ENCODE data around the gene MLH3.

Gene MLH3

GRCh38 chr14:74981833-74982232 is 69.4 kb downstream of the MLH3 start:
- no peak for DNase-seq

- DNase-seq, result no peak
These were observed 69.8 kb downstream of the MLH3 start for GRCh38 chr14:74981462-74981782.

GRCh38 chr14:74980731-74981461 is 70.4 kb downstream of the MLH3 start:
- DNase-seq, result peak; percentile 89

DNA sequence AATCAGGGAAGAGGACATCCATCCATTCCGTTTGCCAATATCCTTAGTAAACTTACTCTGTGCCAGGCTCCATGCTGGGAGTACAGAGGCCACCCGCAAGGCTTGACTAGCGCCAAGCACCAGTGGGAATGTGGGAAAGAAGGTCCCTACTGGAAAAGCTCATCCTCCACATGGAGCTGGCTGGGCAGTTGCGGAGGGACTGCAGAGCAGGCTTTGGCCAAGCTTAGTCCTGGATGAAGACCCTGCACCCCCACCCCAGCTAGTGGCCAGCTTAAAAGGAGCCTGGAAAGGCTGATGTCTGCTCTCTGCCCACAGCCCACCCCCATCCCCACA is 70.9 kb downstream of the MLH3 start:
- no peak for DNase-seq

DNA sequence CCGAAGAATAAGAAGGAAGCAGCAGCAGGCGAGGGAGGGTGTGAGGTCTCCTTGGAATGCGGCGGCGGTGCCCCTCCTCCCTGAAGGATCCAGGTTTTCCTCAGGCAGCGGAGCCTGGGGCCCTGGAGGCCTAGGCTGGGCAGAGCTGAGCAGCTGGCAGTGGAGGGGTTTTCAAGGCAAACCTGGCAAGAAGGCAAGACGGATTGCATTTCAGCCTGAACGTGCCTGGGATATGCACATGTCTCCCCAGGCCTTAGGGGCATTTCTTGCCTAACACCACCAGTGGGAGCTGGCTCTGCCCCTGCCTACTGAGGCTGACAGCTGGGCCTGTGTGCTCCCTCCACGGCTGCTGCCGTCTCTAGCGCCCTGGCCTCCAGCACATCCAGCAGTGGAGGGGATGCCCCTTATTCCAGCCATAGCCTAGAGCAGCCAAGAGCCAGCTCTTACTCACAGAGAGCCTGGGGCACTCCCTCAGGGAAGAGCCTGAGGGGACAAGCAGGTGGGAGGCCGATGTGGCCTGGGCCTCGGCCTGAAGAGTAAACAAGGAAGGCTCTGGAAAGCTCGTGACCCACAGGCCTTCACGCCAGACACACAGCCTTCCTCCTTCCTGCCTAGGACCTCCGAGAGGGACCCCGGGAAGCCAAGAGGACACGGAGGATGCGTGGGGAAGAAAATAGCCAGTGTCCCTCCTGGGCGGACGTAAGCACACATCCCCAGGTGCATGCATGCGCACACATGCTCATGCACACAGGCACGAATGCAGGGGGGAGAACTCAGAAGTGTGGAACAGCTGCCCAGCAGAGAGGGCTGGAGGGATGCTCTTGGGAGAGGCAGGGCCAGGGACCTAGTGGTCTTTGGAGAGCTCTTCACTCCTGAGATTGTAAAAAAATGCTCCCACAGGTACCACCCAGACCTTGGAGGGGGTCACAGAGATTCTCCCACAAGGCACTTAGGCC is 71.5 kb downstream of the MLH3 start:
- peak; percentile 65 for DNase-seq

GRCh38 chr14:74979029-74979428 is 72.2 kb downstream of the MLH3 start:
- no peak for DNase-seq

DNA sequence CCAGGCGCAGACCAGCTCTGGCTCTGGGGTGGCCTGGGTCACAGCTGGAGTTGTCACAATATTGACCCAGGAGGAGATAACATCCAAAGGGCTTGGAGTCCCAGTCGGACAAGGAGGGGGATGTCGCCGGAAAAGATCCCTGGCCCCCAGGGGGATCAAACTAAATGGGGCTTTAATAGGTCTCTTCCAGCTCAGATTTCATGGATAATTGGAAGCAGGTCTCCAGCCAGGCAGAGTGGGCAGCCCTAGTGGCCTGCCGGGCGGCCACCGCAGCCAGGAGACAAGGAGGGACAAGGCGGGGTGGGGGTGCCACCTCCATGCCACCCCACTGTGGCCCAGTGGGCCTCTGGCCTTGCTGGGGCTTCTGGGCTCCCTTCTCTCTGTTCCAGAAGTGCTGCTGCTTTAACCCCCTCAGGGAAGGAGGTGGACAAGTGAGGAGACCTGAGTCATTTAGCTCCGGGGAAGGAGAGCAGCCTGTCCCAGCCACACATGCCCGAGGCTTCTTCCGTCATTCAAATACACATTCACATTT is 72.8 kb downstream of the MLH3 start:
- DNase-seq, result peak; percentile 37

DNA sequence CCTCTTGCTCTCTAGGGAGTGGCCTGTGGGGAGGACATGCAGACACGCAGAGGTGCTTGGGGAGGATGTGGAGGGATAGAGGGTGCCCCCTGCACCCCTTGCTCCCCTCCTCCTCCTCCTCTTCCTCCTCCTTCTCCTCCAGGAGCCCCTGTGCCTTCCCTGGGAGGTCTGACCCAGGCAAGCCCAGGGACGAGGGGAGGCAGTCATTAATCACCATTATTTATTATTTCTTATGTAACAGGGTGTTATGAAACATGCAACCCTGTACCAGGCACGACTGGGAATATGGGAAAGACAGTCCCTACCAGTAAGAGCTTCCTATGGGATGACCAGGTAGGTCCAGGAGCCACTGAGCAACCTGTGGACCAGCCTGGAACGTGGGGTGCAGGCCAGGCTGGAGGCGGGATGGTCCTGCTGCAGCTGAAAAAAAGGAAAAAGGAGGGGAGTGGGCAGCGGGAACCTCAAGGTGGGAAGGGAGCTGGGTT is 73.3 kb downstream of the MLH3 start:
- DNase-seq, result no peak

DNA sequence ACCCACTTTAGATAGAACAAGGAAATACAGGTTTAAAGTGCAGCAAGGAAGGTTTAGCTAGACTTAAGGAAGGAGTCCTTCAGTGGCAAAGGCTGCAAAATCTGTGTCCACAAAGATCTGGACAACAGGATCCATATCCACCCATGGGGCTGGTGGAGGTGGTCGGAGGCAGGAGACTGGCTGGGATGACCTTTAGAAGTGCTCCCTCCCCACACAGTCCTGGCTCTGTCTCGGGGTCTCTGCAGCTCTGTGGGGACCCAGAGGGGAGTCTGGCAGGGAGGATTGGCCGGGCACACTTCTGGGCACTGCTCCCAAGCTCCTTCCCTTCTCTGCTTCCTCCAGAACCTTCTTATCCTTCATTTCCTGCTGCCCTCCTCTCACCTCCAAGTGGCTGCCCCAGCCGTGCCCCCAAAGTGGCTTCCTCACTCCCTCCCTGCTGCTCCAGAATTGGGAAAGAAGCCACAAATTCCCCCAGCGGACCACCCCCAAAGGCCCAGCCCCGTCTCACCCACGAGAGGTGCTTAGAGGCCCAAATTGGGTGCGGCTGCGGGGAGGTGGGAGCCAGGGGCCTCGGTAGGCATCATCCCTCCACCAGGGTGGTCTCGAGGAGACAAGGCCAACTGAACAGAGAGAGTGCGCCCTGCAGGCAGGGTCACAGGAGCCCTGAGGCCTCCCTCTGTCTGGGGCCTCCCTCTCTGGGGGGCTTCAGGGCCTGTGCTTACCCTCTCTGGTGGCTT is 73.9 kb downstream of the MLH3 start:
- no peak for DNase-seq

GRCh38 chr14:74976264-74977113 is 74.8 kb downstream of the MLH3 start:
- DNase-seq, result no peak

- no peak for DNase-seq
These were observed 76.0 kb downstream of the MLH3 start for GRCh38 chr14:74975059-74975810.

DNA sequence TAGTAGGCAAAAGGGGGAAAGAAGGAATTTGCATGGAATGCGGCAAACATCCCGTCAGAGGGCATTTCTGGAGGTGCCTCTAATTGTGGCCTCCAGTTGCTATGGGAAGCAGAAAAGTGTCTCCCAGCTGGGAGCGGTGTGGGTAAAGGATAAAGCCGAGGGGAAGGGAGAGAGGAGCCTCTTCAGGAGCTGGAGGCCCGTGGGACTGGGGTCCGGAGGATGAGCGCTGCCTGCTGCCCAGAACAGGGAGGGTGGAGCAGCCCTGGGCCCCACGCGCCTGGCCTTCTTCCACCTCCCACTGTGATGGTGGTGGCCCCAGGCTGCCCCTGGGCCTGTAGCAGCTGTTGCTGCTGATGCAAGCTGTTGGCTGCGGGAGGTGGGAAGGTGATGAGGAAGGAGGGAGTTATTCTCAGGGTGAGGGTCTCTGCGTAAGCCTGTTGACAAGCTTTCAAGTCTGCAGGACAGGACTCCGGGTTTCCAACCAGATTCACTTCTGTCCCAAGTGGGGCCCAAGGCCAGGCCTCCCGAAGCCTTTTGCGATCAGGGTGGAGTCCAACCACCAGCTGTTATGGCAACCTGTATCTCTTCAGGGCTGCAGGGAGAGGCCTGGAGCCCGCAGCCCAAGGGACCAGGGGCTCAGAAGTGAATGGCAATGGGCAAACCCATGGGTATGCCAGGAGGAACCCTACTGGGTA is 76.8 kb downstream of the MLH3 start:
- no peak for DNase-seq

- no peak for DNase-seq
These were observed 77.3 kb downstream of the MLH3 start for GRCh38 chr14:74973905-74974363.

GRCh38 chr14:74973003-74973653 is 78.1 kb downstream of the MLH3 start:
- DNase-seq, result no peak

- DNase-seq, result no peak
These were observed 82.5 kb downstream of the MLH3 start for GRCh38 chr14:74968811-74969210.

DNA sequence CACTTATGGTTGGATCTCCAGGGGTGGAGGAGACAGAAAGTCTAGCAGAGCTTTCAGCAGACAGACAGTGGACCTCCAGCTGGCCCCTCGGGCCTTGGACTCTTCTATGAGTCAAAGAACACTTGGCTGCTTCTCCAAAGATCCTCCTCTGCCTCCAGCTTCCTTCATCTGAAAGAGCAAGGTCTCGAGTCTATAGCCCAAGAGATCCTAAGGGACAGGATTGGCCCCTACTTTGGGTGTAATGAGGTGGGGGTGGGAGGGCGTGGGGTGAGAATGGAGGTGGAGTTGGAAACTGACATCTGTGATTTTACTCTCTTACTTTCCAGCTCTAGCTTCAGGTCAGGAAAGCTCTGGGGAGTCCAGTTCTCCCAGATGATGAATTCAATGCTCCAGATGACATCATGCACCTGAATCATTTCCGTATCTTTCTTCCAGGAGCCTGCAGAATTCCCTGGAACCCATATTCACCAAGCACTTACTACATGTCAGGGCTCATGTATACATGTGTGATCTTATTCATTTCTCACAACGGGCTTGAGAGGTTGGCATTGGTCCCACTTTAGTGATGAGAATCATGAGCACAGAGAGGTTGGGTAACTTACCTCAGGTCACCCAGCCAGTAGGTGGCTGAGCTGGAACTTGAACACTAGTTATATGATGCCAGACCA is 85.6 kb downstream of the MLH3 start:
- DNase-seq, result no peak

DNA sequence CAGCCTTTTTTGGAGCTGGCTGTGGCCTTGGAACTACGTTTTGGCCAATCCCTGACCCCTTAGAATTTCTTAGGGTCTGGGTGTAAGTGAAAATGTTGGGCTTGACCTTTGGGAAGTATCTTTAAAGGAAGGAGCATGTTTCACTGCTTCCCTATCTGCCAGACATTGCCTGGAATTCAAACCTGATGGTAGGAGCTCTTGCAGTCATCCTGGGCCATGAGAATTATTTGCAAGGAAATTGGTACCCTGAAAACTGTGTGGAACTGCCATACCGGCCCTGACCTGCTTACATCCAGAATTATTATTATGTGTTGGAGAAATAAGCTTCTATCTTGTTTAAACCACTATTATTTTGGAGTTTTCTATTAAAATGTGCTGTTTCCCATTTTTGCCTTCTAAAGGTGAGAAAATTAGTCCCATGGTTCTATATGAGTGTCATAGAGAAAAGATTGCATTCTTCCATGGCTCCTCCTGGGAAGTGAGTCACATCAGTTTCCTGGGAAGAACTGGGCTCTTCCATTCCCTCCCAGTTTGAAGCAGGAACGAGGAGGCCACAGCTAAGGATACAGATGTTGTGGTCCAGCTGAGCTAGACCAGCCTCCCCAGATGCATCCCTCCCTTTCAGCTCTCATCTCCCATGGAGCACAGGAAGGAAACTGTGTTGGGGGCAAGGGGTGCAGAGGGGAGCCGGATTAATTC is 86.3 kb downstream of the MLH3 start:
- no peak for DNase-seq

Data from retina (tissue), 1 donor.